Mesothelial cell of epicardium (in vitro differentiated cells): ENCODE results near the gene SPDL1. TPM values are rescaled to one million over a fixed set of nuclear protein-coding genes. Genes with fewer than 3 reads are reported as not detected.

Experiments used
- DNase-seq, 2 experiments: peaks; one replicate each; pipeline ENCODE4 v3.0.0; 2021; ENCODE audit warnings: low spot score in 2 of 2; ENCODE audit not compliant: unreplicated experiment in 2 of 2
- H3K27ac Mint-ChIP-seq: 2 replicates; pipeline ENCODE4 v1.8.0; 2021; ENCODE audit warnings: mixed read lengths
- H3K27me3 Mint-ChIP-seq: 2 replicates; pipeline ENCODE4 v1.8.0; 2021; ENCODE audit warnings: low read depth, mixed read lengths
- H3K36me3 Mint-ChIP-seq: 2 replicates; pipeline ENCODE4 v1.8.0; 2021; ENCODE audit warnings: mixed read lengths
- H3K4me1 Mint-ChIP-seq: 2 replicates; pipeline ENCODE4 v1.8.0; 2021; ENCODE audit warnings: mixed read lengths
- H3K4me3 Mint-ChIP-seq: 2 replicates; pipeline ENCODE4 v1.8.0; 2021; ENCODE audit warnings: mild to moderate bottlenecking, moderate library complexity, mixed read lengths
- H3K9me3 Mint-ChIP-seq: 2 replicates; pipeline ENCODE4 v1.8.0; 2021; ENCODE audit warnings: mixed read lengths
- CTCF ChIP-seq: fragments of 200-600 bp; sonication (generic); IDR thresholded peaks from one replicate; pipeline ENCODE4 v1.5.0; 2021; ENCODE audit warnings: antibody characterized with exemption; ENCODE audit not compliant: unreplicated experiment
- total RNA-seq: library from RNA; stranded (reverse); gene quantifications from 3 replicates; pipeline ENCODE4 v1.2.1, GENCODE V29; 2021

Gene SPDL1
- total RNA-seq, 1 donor from 2014 or later: 22.6 TPM

GRCh38 chr5:169557838-169558237 is 25.7 kb upstream of the SPDL1 start:
- TF ChIP-seq CTCF: no peak
- Mint-ChIP-seq H3K36me3 (peaks cover 6% of the 10 kb centered on the region), H3K27ac (no peak overlapping the region), H3K27me3 (peaks cover 7% of the 10 kb centered on the region), H3K4me1 (peaks cover 13% of the 10 kb centered on the region), H3K4me3 (no peak overlapping the region), H3K9me3 (peaks cover 46% of the 10 kb centered on the region)
- no peak for DNase-seq

DNA sequence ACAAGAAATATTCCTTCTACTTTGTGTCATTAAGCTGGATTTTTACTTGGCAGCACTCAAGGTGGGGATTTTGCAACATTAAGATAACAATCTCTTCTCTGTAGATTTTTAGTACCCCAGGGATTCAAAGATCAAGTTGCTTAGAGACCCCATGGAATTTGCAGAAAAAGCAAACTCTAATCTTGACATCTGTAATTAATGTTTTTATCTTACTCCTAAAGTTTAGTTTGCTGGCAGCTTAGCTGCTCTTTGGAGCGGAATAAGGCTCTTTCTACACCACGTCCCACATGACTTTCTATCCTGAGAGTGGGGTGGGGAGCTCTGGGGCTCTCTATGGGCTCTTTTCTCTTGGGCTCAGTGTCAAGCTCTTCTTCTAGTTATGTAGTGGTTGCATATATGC is 21.7 kb upstream of the SPDL1 start:
- no peak for DNase-seq
- no peak for TF ChIP-seq CTCF
- no peak overlapping the region for H3K27ac Mint-ChIP-seq
- peaks cover 15% of the 10 kb centered on the region for H3K4me1 Mint-ChIP-seq
- H3K27me3 Mint-ChIP-seq: no peaks in the 10 kb centered on the region
- H3K4me3 Mint-ChIP-seq: no peak overlapping the region
- H3K36me3 Mint-ChIP-seq: peaks cover 6% of the 10 kb centered on the region
- peaks cover 26% of the 10 kb centered on the region for H3K9me3 Mint-ChIP-seq

GRCh38 chr5:169563369-169563768 is 20.2 kb upstream of the SPDL1 start:
- no peak for DNase-seq
- H3K27me3 Mint-ChIP-seq: peaks cover 2% of the 10 kb centered on the region
- peaks cover 15% of the 10 kb centered on the region for H3K4me1 Mint-ChIP-seq
- peaks cover 19% of the 10 kb centered on the region for H3K9me3 Mint-ChIP-seq
- peaks cover 1% of the 10 kb centered on the region for H3K36me3 Mint-ChIP-seq
- no peak overlapping the region for H3K27ac Mint-ChIP-seq
- no peak for TF ChIP-seq CTCF
- no peak overlapping the region for H3K4me3 Mint-ChIP-seq

DNA sequence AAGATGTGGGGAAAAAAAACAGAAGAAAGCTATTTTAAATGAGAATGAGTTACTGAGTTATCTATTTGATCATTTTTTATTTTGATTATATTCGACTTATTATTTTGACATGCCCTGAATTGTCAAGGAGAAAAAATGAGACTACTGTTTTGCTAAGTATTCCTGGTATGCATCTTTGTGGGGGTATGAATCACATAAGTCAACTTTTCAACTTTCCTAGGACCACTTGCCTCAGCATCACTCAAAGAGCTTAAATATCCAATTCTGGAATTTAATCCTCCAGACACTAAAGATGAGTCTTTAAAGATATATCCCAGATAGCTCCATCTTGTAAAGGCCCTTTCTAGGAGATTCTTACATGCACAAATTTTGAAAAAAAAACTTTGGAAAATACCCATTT is 17.4 kb upstream of the SPDL1 start:
- no peak for TF ChIP-seq CTCF
- no peak for DNase-seq

DNA sequence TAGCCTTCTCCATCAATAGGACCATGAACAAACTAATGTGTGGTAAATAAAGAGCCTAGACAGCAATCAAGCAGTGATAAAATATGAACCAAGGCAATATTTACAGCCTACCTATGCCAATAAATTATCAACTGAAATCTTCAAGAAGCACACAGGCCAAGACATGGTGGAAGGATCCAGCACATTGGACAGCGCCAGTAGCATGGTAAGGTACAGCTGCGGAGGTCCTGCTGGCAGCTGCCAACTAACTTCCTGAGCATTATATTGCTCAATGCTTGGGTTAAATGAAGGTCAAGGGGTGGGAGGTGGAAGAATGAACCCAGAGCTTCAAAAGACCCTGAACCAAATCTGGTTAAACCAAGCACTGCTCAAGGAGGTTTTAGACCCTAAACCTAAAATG is 16.5 kb upstream of the SPDL1 start:
- no peak for TF ChIP-seq CTCF
- Mint-ChIP-seq H3K27ac (no peak overlapping the region), H3K9me3 (no peaks in the 10 kb centered on the region), H3K36me3 (no peaks in the 10 kb centered on the region), H3K27me3 (peaks cover 27% of the 10 kb centered on the region), H3K4me1 (peaks cover 13% of the 10 kb centered on the region), H3K4me3 (no peak overlapping the region)
- no peak for DNase-seq

More for the DNA sequence above, 17.4 kb upstream of the SPDL1 start:
- Mint-ChIP-seq H3K4me1 (peaks cover 17% of the 10 kb centered on the region), H3K9me3 (no peaks in the 10 kb centered on the region), H3K36me3 (no peaks in the 10 kb centered on the region), H3K27me3 (peaks cover 23% of the 10 kb centered on the region), H3K4me3 (no peak overlapping the region), H3K27ac (no peak overlapping the region)

DNA sequence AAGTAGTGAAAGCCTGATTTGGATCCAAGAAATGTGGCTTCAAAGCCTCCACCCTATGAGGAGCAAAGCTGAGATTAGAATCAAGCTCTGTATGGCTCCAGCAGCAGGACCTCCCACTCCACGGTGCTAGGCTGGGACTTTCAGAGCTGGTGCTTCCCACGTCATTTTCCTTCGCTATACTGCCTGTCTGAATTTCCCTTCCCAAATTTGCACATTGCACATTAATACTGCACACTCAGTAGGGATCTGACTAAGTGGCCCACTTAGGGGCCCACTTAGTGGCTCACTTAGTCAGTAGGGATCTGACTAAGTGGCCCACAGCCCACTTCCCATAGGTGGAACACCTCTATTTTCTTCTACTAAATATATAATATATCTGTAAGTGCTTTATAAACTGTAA is 14.1 kb upstream of the SPDL1 start:
- H3K9me3 Mint-ChIP-seq: no peaks in the 10 kb centered on the region
- H3K4me1 Mint-ChIP-seq: peaks cover 6% of the 10 kb centered on the region
- H3K4me3 Mint-ChIP-seq: no peak overlapping the region
- H3K36me3 Mint-ChIP-seq: no peaks in the 10 kb centered on the region
- no peak for DNase-seq
- TF ChIP-seq CTCF: no peak
- no peak overlapping the region for H3K27ac Mint-ChIP-seq
- H3K27me3 Mint-ChIP-seq: peaks cover 46% of the 10 kb centered on the region
